OCI-LY1 (cell line): ENCODE measurements around the gene SLC2A3.
"Not testable (repeated sequence)": the region's sequence is repeated elsewhere in the genome, so short reads cannot be mapped to it uniquely, and the experiment has no call there.

Source experiments
- H2AFZ ChIP-seq: fragments of 200-600 bp; sonication (generic), shearing (Covaris generic); 2 replicates; pipeline ENCODE4 v1.6.0; 2014; ENCODE audit warnings: antibody characterized with exemption, mild to moderate bottlenecking, low read length
- H3F3A ChIP-seq: fragments of 200-600 bp; sonication (generic), shearing (Covaris generic); 2 replicates; pipeline ENCODE4 v1.6.0; 2014; ENCODE audit warnings: mild to moderate bottlenecking, antibody characterized with exemption, low read length, moderate library complexity; ENCODE audit not compliant: insufficient read depth
- H3K27ac ChIP-seq: fragments of 200-600 bp; sonication (generic); 2 replicates; pipeline ENCODE4 v1.5.1; 2014; ENCODE audit warnings: low read length, mixed run types, mild to moderate bottlenecking, low read depth; ENCODE audit not compliant: poor library complexity, severe bottlenecking
- H3K27me3 ChIP-seq: fragments of 200-600 bp; sonication (generic); 2 replicates; pipeline ENCODE4 v1.6.0; 2014; ENCODE audit warnings: antibody characterized with exemption, mild to moderate bottlenecking, low read length, moderate library complexity; ENCODE audit not compliant: insufficient read depth
- H3K36me3 ChIP-seq: fragments of 200-600 bp; sonication (generic); 2 replicates; pipeline ENCODE4 v1.6.1; 2014; ENCODE audit warnings: mild to moderate bottlenecking, antibody characterized with exemption, low read length, moderate library complexity, mixed read lengths; ENCODE audit not compliant: insufficient read depth
- H3K4me1 ChIP-seq: fragments of 200-600 bp; sonication (generic); 2 replicates; pipeline ENCODE4 v1.5.1; 2014; ENCODE audit warnings: mild to moderate bottlenecking, low read length, moderate library complexity; ENCODE audit not compliant: insufficient read depth, severe bottlenecking
- H3K4me2 ChIP-seq: fragments of 200-600 bp; sonication (generic), shearing (Covaris generic); 2 replicates; pipeline ENCODE4 v1.6.1; 2014; ENCODE audit warnings: low read length
- H3K4me3 ChIP-seq: fragments of 200-600 bp; sonication (generic); 2 replicates; pipeline ENCODE4 v1.5.1; 2014; ENCODE audit warnings: low read length, low read depth, mild to moderate bottlenecking, mixed read lengths; ENCODE audit not compliant: poor library complexity, severe bottlenecking
- H3K79me2 ChIP-seq: fragments of 200-600 bp; shearing (Covaris generic); 2 replicates; pipeline ENCODE4 v1.6.1; 2016; ENCODE audit warnings: mixed run types, low read length, mixed read lengths; ENCODE audit not compliant: insufficient read depth
- H3K9ac ChIP-seq: fragments of 200-600 bp; sonication (generic), shearing (Covaris generic); 2 replicates; pipeline ENCODE4 v1.6.1; 2014; ENCODE audit warnings: mild to moderate bottlenecking, low read length, mixed read lengths
- H3K9me2 ChIP-seq: fragments of 200-600 bp; sonication (generic), shearing (Covaris generic); 2 replicates; pipeline ENCODE4 v1.6.1; 2014; ENCODE audit warnings: low read depth, mild to moderate bottlenecking, low read length, mixed read lengths
- H3K9me3 ChIP-seq: fragments of 200-600 bp; shearing (Covaris generic); 2 replicates; pipeline ENCODE4 v1.6.1; 2014; ENCODE audit warnings: low read length, mixed read lengths
- H4K20me1 ChIP-seq: fragments of 200-600 bp; sonication (generic), shearing (Covaris generic); 2 replicates; pipeline ENCODE4 v1.6.0; 2016; ENCODE audit warnings: mild to moderate bottlenecking, low read length; ENCODE audit not compliant: insufficient read depth
- EZH2 ChIP-seq: fragments of 200-600 bp; sonication (generic), shearing (Covaris generic); IDR thresholded peaks from 2 replicates; pipeline ENCODE4 v1.8.0; 2017; ENCODE audit warnings: borderline replicate concordance, mixed run types, mild to moderate bottlenecking, antibody characterized with exemption, low read length, moderate library complexity, mixed read lengths
- TF ChIP-seq, protein P1 (sequence below): fragments of 200-600 bp; sonication (generic), shearing (Covaris generic); IDR thresholded peaks from 2 replicates; pipeline ENCODE4 v1.5.1; 2017; ENCODE audit warnings: mild to moderate bottlenecking, antibody characterized with exemption, low read length, moderate library complexity, mixed read lengths

Gene SLC2A3

DNA sequence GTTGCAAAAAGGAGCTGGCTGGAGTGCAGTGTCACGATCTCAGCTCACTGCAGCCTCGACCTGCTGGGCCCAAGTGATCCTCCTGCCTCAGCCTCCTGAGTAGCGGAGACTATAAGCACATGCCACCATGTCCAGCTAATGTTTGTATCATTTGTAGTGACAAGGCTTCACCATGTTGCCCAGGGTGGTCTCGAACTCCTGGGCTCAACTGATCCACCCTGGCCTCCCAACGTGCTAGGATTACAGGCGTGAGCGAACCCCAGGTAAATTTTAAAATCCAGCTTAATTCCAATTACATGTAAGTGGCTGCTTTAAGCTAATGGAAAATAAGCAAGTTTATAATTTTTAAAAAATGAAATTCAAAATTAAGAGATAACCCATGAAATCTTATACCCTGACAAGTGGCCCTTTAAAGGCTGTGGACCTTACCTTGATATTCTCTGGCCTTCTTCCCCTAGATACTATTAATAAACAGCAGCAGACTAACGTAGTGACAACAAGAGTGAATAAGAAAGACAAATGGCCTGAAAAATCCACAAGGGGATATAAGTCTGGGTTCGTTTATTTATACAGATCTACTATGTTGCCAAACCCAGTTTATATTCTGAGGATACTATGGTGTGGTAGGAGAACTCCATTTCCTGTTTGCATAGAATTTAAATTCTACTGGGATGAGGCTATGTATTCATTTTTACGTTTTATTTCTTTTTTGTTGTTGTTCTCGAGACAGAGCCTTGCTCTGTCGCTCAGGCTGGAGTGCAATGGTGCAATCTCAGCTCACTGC is 25.6 kb upstream of the SLC2A3 start:
- Histone ChIP-seq H3K27me3 (no peaks in the 10 kb centered on the region), H3K79me2 (no peaks in the 10 kb centered on the region), H3K36me3 (no peaks in the 10 kb centered on the region), H3K4me3 (no peak overlapping the region), H3K9me3 (no peaks in the 10 kb centered on the region), H3K9me2 (no peaks in the 10 kb centered on the region), H3K9ac (no peak overlapping the region), H2AFZ (no peak overlapping the region), H3K4me2 (no peak overlapping the region), H3F3A (no peaks in the 10 kb centered on the region), H3K27ac (no peak overlapping the region), H3K4me1 (peaks cover 15% of the 10 kb centered on the region), H4K20me1 (no peaks in the 10 kb centered on the region)
- no peak for TF ChIP-seq EZH2
- TF ChIP-seq, protein P1, sequence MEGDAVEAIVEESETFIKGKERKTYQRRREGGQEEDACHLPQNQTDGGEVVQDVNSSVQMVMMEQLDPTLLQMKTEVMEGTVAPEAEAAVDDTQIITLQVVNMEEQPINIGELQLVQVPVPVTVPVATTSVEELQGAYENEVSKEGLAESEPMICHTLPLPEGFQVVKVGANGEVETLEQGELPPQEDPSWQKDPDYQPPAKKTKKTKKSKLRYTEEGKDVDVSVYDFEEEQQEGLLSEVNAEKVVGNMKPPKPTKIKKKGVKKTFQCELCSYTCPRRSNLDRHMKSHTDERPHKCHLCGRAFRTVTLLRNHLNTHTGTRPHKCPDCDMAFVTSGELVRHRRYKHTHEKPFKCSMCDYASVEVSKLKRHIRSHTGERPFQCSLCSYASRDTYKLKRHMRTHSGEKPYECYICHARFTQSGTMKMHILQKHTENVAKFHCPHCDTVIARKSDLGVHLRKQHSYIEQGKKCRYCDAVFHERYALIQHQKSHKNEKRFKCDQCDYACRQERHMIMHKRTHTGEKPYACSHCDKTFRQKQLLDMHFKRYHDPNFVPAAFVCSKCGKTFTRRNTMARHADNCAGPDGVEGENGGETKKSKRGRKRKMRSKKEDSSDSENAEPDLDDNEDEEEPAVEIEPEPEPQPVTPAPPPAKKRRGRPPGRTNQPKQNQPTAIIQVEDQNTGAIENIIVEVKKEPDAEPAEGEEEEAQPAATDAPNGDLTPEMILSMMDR: no peak

DNA sequence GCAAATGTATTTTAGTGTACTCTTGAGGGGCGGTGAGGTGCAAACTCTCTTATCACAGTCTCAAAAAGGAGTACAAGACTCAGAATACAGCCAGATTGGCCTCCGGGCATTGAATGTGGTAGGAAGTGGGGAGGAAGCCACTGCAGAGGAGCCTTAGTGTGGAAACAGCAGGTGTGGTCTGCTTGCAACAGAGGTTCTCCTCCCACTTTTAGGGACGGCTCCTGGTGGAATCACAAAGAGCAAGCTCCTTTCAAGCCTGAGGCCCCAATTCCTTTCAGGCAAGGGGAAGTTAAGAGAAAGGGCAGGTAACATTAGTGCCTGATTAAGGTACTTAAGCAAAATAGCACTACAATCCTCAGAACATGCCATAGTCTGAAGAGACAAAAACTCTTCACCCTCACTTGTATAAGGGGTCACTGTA is 23.7 kb upstream of the SLC2A3 start:
- H4K20me1 ChIP-seq: no peaks in the 10 kb centered on the region
- no peaks in the 10 kb centered on the region for H3K9me2 ChIP-seq
- no peaks in the 10 kb centered on the region for H3K27me3 ChIP-seq
- no peak overlapping the region for H3K4me2 ChIP-seq
- no peaks in the 10 kb centered on the region for H3K36me3 ChIP-seq
- H2AFZ ChIP-seq: no peak overlapping the region
- no peak overlapping the region for H3K4me3 ChIP-seq
- H3K4me1 ChIP-seq: peaks cover 15% of the 10 kb centered on the region
- no peaks in the 10 kb centered on the region for H3K9me3 ChIP-seq
- TF ChIP-seq EZH2: no peak
- TF ChIP-seq, protein P1: no peak
- no peak overlapping the region for H3K9ac ChIP-seq
- H3F3A ChIP-seq: no peaks in the 10 kb centered on the region
- H3K79me2 ChIP-seq: no peaks in the 10 kb centered on the region
- H3K27ac ChIP-seq: no peak overlapping the region

DNA sequence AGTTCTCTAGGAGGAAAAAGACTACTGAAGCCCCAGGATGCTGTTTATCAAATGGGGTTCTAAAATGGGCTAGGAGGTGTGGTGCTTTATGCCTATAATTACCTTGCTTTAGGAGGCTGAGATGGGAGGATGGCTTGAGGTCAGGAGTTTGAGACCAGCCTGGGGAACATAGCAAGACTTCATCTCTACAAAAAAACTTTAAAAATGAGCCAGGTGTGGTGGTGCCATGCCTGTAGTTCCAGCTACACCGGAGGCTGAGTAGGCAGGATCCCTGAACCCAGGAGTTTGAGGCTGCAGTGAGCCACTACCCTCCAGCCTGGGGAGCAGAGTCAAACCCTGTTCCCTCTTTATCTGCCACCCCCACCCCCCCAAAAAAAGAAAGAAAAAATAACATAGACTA is 23.3 kb upstream of the SLC2A3 start:
- H3K4me2 ChIP-seq: no peak overlapping the region
- H2AFZ ChIP-seq: no peak overlapping the region

DNA sequence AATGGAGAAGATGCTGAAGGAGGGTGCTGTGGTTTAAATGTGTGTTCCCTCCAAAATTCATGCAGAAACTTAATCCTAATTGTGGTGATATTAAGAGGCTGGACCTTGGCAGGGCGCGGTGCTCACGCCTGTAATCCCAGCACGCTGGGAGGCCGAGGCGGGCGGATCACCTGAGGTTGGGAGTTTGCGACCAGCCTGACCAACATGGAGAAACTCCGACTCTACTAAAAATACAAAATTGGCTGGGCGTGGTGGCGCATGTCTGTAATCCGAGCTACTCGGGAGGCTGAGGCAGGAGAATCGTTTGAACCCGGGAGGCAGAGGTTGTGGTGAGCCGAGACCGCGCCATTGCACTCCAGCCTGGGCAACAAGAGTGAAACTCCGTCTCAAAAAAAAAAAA is 18.9 kb upstream of the SLC2A3 start:
- H3K4me2 ChIP-seq, H3K79me2 ChIP-seq, H2AFZ ChIP-seq, H3F3A ChIP-seq, H3K36me3 ChIP-seq, H3K4me3 ChIP-seq, H3K9me2 ChIP-seq, H3K27ac ChIP-seq, H3K27me3 ChIP-seq, H4K20me1 ChIP-seq, H3K9me3 ChIP-seq, H3K4me1 ChIP-seq, H3K9ac ChIP-seq: not testable (repeated sequence)

More for the DNA sequence above, 23.3 kb upstream of the SLC2A3 start:
- Histone ChIP-seq H3K4me3 (no peak overlapping the region), H3K9me3 (no peaks in the 10 kb centered on the region), H4K20me1 (no peaks in the 10 kb centered on the region), H3K9ac (no peak overlapping the region), H3K36me3 (no peaks in the 10 kb centered on the region), H3K79me2 (no peaks in the 10 kb centered on the region), H3K27ac (no peak overlapping the region), H3K27me3 (no peaks in the 10 kb centered on the region), H3K9me2 (no peaks in the 10 kb centered on the region), H3K4me1 (peaks cover 15% of the 10 kb centered on the region), H3F3A (no peaks in the 10 kb centered on the region)
- TF ChIP-seq, protein P1: no peak
- TF ChIP-seq EZH2: no peak

DNA sequence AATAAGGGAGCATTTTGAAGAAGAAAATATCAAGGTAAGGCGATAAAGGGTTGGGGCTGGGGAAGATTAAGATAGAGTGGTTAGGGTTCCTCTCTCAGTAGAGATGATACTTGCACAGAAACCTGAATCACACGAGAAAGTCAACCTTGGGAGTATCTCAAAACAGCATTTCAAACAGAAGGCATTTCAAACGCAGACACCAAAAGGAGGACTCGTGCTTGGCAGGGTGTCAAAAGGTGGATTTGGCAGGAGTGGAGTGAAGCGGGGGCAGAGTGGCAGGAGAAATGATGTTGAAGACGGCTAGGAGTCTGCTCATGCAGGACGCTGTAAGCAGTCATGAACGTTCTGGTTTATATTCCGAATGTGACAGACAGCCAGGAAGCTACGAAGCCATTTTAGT is 18.4 kb upstream of the SLC2A3 start:
- H3K4me1 ChIP-seq, H3K9me3 ChIP-seq, H3K9me2 ChIP-seq, H3K79me2 ChIP-seq, H4K20me1 ChIP-seq, H3K4me3 ChIP-seq, H3F3A ChIP-seq, H3K36me3 ChIP-seq, H2AFZ ChIP-seq, H3K4me2 ChIP-seq, H3K9ac ChIP-seq, H3K27ac ChIP-seq, H3K27me3 ChIP-seq: not testable (repeated sequence)
